Measurements from ENCODE around the gene PTPRG.

GRCh38 chr3:61631108-61631769 is 69.9 kb downstream of the PTPRG start:
- TF ChIP-seq, protein P1, sequence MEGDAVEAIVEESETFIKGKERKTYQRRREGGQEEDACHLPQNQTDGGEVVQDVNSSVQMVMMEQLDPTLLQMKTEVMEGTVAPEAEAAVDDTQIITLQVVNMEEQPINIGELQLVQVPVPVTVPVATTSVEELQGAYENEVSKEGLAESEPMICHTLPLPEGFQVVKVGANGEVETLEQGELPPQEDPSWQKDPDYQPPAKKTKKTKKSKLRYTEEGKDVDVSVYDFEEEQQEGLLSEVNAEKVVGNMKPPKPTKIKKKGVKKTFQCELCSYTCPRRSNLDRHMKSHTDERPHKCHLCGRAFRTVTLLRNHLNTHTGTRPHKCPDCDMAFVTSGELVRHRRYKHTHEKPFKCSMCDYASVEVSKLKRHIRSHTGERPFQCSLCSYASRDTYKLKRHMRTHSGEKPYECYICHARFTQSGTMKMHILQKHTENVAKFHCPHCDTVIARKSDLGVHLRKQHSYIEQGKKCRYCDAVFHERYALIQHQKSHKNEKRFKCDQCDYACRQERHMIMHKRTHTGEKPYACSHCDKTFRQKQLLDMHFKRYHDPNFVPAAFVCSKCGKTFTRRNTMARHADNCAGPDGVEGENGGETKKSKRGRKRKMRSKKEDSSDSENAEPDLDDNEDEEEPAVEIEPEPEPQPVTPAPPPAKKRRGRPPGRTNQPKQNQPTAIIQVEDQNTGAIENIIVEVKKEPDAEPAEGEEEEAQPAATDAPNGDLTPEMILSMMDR (IDR thresholded peaks at IDR 0.05 in 2 of 3, conservative IDR thresholded peaks at IDR 0.05 in 1 of 3; ENCODE audit: borderline replicate concordance in 1 of 3, insufficient read depth in 1 of 3, low read depth in 2 of 3, low read length in 2 of 3), result no peak
- no peak for TF ChIP-seq POLR2AphosphoS5 (IDR thresholded peaks at IDR 0.05; ENCODE audit: low read depth, low read length)
- no peak for TF ChIP-seq ZFX (IDR thresholded peaks at IDR 0.05)
- no peak for TF ChIP-seq ZBTB33 (IDR thresholded peaks at IDR 0.05; ENCODE audit: extremely low read depth, insufficient replicate concordance, low read length)
- no peak for TF ChIP-seq EZH2 (IDR thresholded peaks at IDR 0.05)
- no peak for TF ChIP-seq ZNF274 (IDR thresholded peaks at IDR 0.05; ENCODE audit: low read depth, low read length)
- TF ChIP-seq RAD21 (IDR thresholded peaks at IDR 0.05; ENCODE audit: low read depth), result no peak
- TF ChIP-seq SRF (IDR thresholded peaks at IDR 0.05; ENCODE audit: low read depth), result no peak
